ENCODE data around the gene CAMKK2.
A peak's percentile ranks its signal among the peaks of the same experiment; 100 is the strongest.
"Not testable (repeated sequence)": the region's sequence is repeated elsewhere in the genome, so short reads cannot be mapped to it uniquely, and the experiment has no call there.

CAMKK2 gene

GRCh38 chr12:121299662-121300061, 3.2 kb upstream of the CAMKK2 start:
- DNase-seq (ENCODE audit: low read depth in 1 of 2, low spot score in 1 of 2) = no peak

GRCh38 chr12:121298411-121298810, 1.9 kb upstream of the CAMKK2 start:
- not testable (repeated sequence) for DNase-seq (ENCODE audit: low read depth in 1 of 2, low spot score in 1 of 2)

- DNase-seq (ENCODE audit: low read depth in 1 of 2, low spot score in 1 of 2) = peak in 1 of 2 donors; percentile 46
These were observed 1.0 kb upstream of the CAMKK2 start for GRCh38 chr12:121297435-121297991.

GRCh38 chr12:121295746-121296617, 527 bp downstream of the CAMKK2 start:
- DNase-seq (ENCODE audit: low read depth in 1 of 2, low spot score in 1 of 2) = peak; percentile 3 to 17

- DNase-seq (ENCODE audit: low read depth in 1 of 2, low spot score in 1 of 2) = no peak
These were observed 1.3 kb downstream of the CAMKK2 start for GRCh38 chr12:121295116-121295745.

GRCh38 chr12:121294151-121294889, 2.2 kb downstream of the CAMKK2 start:
- DNase-seq (ENCODE audit: low read depth in 1 of 2, low spot score in 1 of 2) = no peak

- no peak for DNase-seq (ENCODE audit: low read depth in 1 of 2, low spot score in 1 of 2)
These were observed 2.9 kb downstream of the CAMKK2 start for GRCh38 chr12:121293603-121294002.

GRCh38 chr12:121290410-121290809, 6.1 kb downstream of the CAMKK2 start:
- DNase-seq (ENCODE audit: low read depth in 1 of 2, low spot score in 1 of 2) = no peak

- DNase-seq (ENCODE audit: low read depth in 1 of 2, low spot score in 1 of 2) = no peak
These were observed 6.5 kb downstream of the CAMKK2 start for GRCh38 chr12:121289962-121290361.

- no peak for DNase-seq (ENCODE audit: low read depth in 1 of 2, low spot score in 1 of 2)
These were observed 7.5 kb downstream of the CAMKK2 start for GRCh38 chr12:121288986-121289385.

GRCh38 chr12:121288158-121288845, 8.2 kb downstream of the CAMKK2 start:
- no peak for DNase-seq (ENCODE audit: low read depth in 1 of 2, low spot score in 1 of 2)

- no peak for DNase-seq (ENCODE audit: low read depth in 1 of 2, low spot score in 1 of 2)
These were observed 9.1 kb downstream of the CAMKK2 start for GRCh38 chr12:121287267-121287954.

- no peak for DNase-seq (ENCODE audit: low read depth in 1 of 2, low spot score in 1 of 2)
These were observed 10.7 kb downstream of the CAMKK2 start for GRCh38 chr12:121285856-121286255.

GRCh38 chr12:121284551-121285390, 11.7 kb downstream of the CAMKK2 start:
- no peak for DNase-seq (ENCODE audit: low read depth in 1 of 2, low spot score in 1 of 2)

- no peak for DNase-seq (ENCODE audit: low read depth in 1 of 2, low spot score in 1 of 2)
These were observed 12.7 kb downstream of the CAMKK2 start for GRCh38 chr12:121283841-121284240.

GRCh38 chr12:121283388-121283787, 13.1 kb downstream of the CAMKK2 start:
- no peak for DNase-seq (ENCODE audit: low read depth in 1 of 2, low spot score in 1 of 2)

- not testable (repeated sequence) for DNase-seq (ENCODE audit: low read depth in 1 of 2, low spot score in 1 of 2)
These were observed 13.6 kb downstream of the CAMKK2 start for GRCh38 chr12:121282910-121283309.

GRCh38 chr12:121282072-121282742, 14.3 kb downstream of the CAMKK2 start:
- DNase-seq (ENCODE audit: low read depth in 1 of 2, low spot score in 1 of 2) = no peak

GRCh38 chr12:121281116-121281515, 15.4 kb downstream of the CAMKK2 start:
- not testable (repeated sequence) for DNase-seq (ENCODE audit: low read depth in 1 of 2, low spot score in 1 of 2)

Measured in stimulated activated CD4-positive, alpha-beta T cell treated with anti-CD3 and anti-CD28 coated beads, Interleukin-15, amount 100 ng/mL, for 1 hour (primary cell).